ENCODE data around the gene SLC25A53. TPM values are rescaled to one million over a fixed set of nuclear protein-coding genes. Genes with fewer than 3 reads are reported as not detected.

The SLC25A53 gene
- total and polyA plus RNA-seq, 2 experiments from 2014 or later, result 5.7 to 6.8 TPM

DNA sequence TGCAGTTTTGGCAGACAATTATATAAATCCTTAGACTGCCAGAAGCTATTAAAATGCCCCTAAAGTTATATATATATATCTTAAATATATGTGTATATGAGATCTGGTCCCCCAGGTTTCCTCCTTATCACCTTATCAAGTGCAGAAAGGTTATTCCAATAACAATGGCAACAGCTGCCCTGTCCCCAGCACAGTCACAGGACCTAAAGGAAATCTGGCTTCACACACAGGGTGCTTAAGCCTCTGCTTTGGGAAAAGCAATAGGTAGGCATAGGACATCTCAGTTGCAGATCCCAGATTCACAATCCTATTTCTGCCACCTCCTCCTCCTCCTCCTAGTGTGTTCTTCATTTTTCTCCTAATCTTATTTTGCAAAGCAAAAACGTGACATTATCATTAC lies 5.8 kb downstream of the SLC25A53 start:
- no peak for TF ChIP-seq EZH2 (IDR thresholded peaks at IDR 0.05; ENCODE audit: borderline replicate concordance)
- no peak for TF ChIP-seq EZH2phosphoT487 (IDR thresholded peaks at IDR 0.05; ENCODE audit: low read depth, severe bottlenecking, unreplicated experiment)
- TF ChIP-seq CTCF (IDR thresholded peaks at IDR 0.05; ENCODE audit: poor library complexity), result no peak
- H3K9me3 ChIP-seq (ENCODE audit: low read depth), result no peaks in the 10 kb centered on the region
- H3K9me2 ChIP-seq (replicated peaks; ENCODE audit: insufficient read depth), result no peaks in the 10 kb centered on the region
- DNase-seq (ENCODE audit: low spot score), result no peak
- WGBS (ENCODE audit: low lambda C conversion rate, missing lambda C conversion rate), result 19% methylated on average over 1 of the region's 1 CpG
- no peaks in the 10 kb centered on the region for H4K20me1 ChIP-seq (ENCODE audit: insufficient read depth, poor library complexity, severe bottlenecking)
- no peak overlapping the region for H3K4me2 ChIP-seq
- no peak overlapping the region for H3K27ac ChIP-seq
- no peak overlapping the region for H2AFZ ChIP-seq
- no peaks in the 10 kb centered on the region for H3K27me3 ChIP-seq
- no peaks in the 10 kb centered on the region for H3K36me3 ChIP-seq (replicated peaks; ENCODE audit: insufficient read depth, low read depth)
- peaks cover 21% of the 10 kb centered on the region for H3K79me2 ChIP-seq
- H3K4me1 ChIP-seq (ENCODE audit: insufficient read depth), result no peaks in the 10 kb centered on the region
- H3K4me3 ChIP-seq, result no peak overlapping the region

- no peaks in the 10 kb centered on the region for H3K9me2 ChIP-seq (replicated peaks; ENCODE audit: insufficient read depth)
Observed at GRCh38 chrX:104141087-104141760, 15.6 kb downstream of the SLC25A53 start.

DNA sequence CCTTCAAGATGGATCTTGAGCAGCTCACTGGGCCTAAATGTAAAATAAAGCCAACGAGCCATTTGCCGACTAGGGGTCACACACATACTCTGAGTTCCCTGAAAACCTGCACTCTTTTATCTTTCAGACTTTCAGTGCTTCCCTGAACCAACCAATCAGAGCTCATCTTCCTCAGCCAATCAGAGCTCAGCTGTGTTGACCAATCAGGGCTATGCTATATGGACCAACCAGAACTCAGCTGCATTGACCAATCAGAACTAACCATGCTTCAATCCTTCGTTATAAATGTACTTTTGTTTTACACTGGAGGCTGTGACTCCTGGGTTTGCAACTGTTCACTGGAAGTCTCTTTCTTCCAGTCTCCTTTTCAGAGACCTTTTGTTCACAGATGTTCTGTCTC lies 19.3 kb downstream of the SLC25A53 start:
- Histone ChIP-seq H3K27ac (no peak overlapping the region), H3K4me1 (ENCODE audit: insufficient read depth) (no peaks in the 10 kb centered on the region), H3K4me2 (no peak overlapping the region), H2AFZ (no peak overlapping the region), H3K36me3 (replicated peaks; ENCODE audit: insufficient read depth, low read depth) (no peaks in the 10 kb centered on the region), H3K27me3 (no peaks in the 10 kb centered on the region), H3K9me2 (replicated peaks; ENCODE audit: insufficient read depth) (no peaks in the 10 kb centered on the region), H3K9me3 (ENCODE audit: low read depth) (no peaks in the 10 kb centered on the region), H3K4me3 (no peak overlapping the region), H3K79me2 (peaks cover 6% of the 10 kb centered on the region), H4K20me1 (ENCODE audit: insufficient read depth, poor library complexity, severe bottlenecking) (no peaks in the 10 kb centered on the region)
- TF ChIP-seq EZH2phosphoT487 (IDR thresholded peaks at IDR 0.05; ENCODE audit: low read depth, severe bottlenecking, unreplicated experiment), result no peak
- TF ChIP-seq EZH2 (IDR thresholded peaks at IDR 0.05; ENCODE audit: borderline replicate concordance), result no peak
- TF ChIP-seq CTCF (IDR thresholded peaks at IDR 0.05; ENCODE audit: poor library complexity), result no peak
- WGBS (ENCODE audit: low lambda C conversion rate, missing lambda C conversion rate), result 81% methylated on average over 3 of the region's 3 CpGs
- DNase-seq (ENCODE audit: low spot score), result no peak

More at GRCh38 chrX:104141087-104141760, 15.6 kb downstream of the SLC25A53 start:
- Histone ChIP-seq H3K9me3 (ENCODE audit: low read depth) (no peaks in the 10 kb centered on the region), H4K20me1 (ENCODE audit: insufficient read depth, poor library complexity, severe bottlenecking) (no peaks in the 10 kb centered on the region), H2AFZ (no peak overlapping the region), H3K27ac (no peak overlapping the region), H3K36me3 (replicated peaks; ENCODE audit: insufficient read depth, low read depth) (no peaks in the 10 kb centered on the region), H3K4me1 (ENCODE audit: insufficient read depth) (no peaks in the 10 kb centered on the region), H3K4me3 (no peak overlapping the region), H3K4me2 (no peak overlapping the region), H3K27me3 (no peaks in the 10 kb centered on the region), H3K79me2 (no peaks in the 10 kb centered on the region)
- 89% methylated on average over 8 of the region's 8 CpGs for WGBS (ENCODE audit: low lambda C conversion rate, missing lambda C conversion rate)
- no peak for DNase-seq (ENCODE audit: low spot score)
- TF ChIP-seq CTCF (IDR thresholded peaks at IDR 0.05; ENCODE audit: poor library complexity), result no peak
- TF ChIP-seq EZH2 (IDR thresholded peaks at IDR 0.05; ENCODE audit: borderline replicate concordance), result no peak
- TF ChIP-seq EZH2phosphoT487 (IDR thresholded peaks at IDR 0.05; ENCODE audit: low read depth, severe bottlenecking, unreplicated experiment), result no peak
